Endothelial cell of umbilical vein (primary cell): ENCODE measurements around the gene NES. TPM values are rescaled to one million over a fixed set of nuclear protein-coding genes. Genes with fewer than 3 reads are reported as not detected.

ENCODE experiments used
- BruUV-seq: library from RNA; stranded (reverse); fragments of 400-500 nt; replicated peaks from 2 replicates; lab custom pipeline; 2021; lab: Mats Ljungman, UMichigan
- CTCF ChIA-PET: fragments of 300-600, 350-600 bp; sonication (Branson Sonifier 250); formaldehyde crosslinking; loops from one replicate; lab custom pipeline; 2021; ENCODE audit warnings: antibody characterized with exemption, inconsistent platforms; lab: Charles Lee
- POLR2A ChIA-PET: fragments of 300-600, 350-600 bp; sonication (Branson Sonifier 250); formaldehyde crosslinking; loops from one replicate; lab custom pipeline; 2021; ENCODE audit warnings: antibody characterized with exemption, inconsistent platforms; lab: Charles Lee
- DNase-seq: peaks from one replicate; pipeline ENCODE4 v3.0.0-alpha.2; 2011; ENCODE audit warnings: low read depth, low spot score
- FAIRE-seq: peaks from 2 replicates; lab custom pipeline; 2011; peaks lifted over from hg19 to GRCh38; lab: Jason Lieb, UNC
- H2AFZ ChIP-seq: 2 replicates; pipeline ENCODE4 v1.6.0; 2012; ENCODE audit warnings: low read depth, low read length, control low read depth, inconsistent platforms
- H3K27ac ChIP-seq: 2 replicates; pipeline ENCODE4 v1.5.1; 2011; ENCODE audit warnings: low read depth, mild to moderate bottlenecking, control low read depth, low read length, moderate library complexity; ENCODE audit not compliant: insufficient read depth
- H3K27me3 ChIP-seq, 2 experiments: 2 replicates each; pipeline versions ENCODE4 v1.6.0 to v1.6.1; 2011; ENCODE audit warnings: low read length in 2 of 2, mixed read lengths in 1 of 2; ENCODE audit not compliant: control insufficient read depth in 2 of 2, insufficient read depth in 2 of 2
- H3K36me3 ChIP-seq, 2 experiments: 2 replicates in 1 of 2; 3 replicates in 1 of 2; pipeline ENCODE4 v1.5.1; 2011; ENCODE audit warnings: low read length in 2 of 2, mild to moderate bottlenecking in 1 of 2, moderate library complexity in 1 of 2; ENCODE audit not compliant: control insufficient read depth in 2 of 2, insufficient read depth in 2 of 2; ENCODE audit errors: extremely low read depth in 1 of 2
- H3K4me1 ChIP-seq: 3 replicates; pipeline ENCODE4 v1.5.1; 2011; ENCODE audit warnings: mild to moderate bottlenecking, low read length; ENCODE audit not compliant: control insufficient read depth, insufficient read depth; ENCODE audit errors: extremely low read depth
- H3K4me2 ChIP-seq: 2 replicates; pipeline ENCODE4 v1.6.1; 2011; ENCODE audit warnings: low read length, control low read depth, mixed read lengths; ENCODE audit not compliant: insufficient read depth
- H3K4me3 ChIP-seq, 3 experiments: fragments of 200-600 bp in 1 of 3; sonication (generic), shearing (Covaris generic) in 1 of 3; replicated peaks in 1 of 3; 2 replicates each; pipeline ENCODE4 v1.5.1; 2011 to 2016; ENCODE audit warnings: control low read depth in 3 of 3, low read length in 3 of 3, mild to moderate bottlenecking in 2 of 3, inconsistent platforms in 1 of 3, low read depth in 1 of 3, moderate library complexity in 1 of 3; ENCODE audit not compliant: insufficient read depth in 1 of 3
- H3K79me2 ChIP-seq: 2 replicates; pipeline ENCODE4 v1.6.0; 2012; ENCODE audit warnings: low read length, inconsistent platforms; ENCODE audit not compliant: control insufficient read depth, insufficient read depth
- H3K9ac ChIP-seq: replicated peaks from 2 replicates; pipeline ENCODE3; 2011; ENCODE audit warnings: low read length, control low read depth; ENCODE audit not compliant: insufficient read depth; ENCODE audit errors: extremely low read depth
- H3K9me1 ChIP-seq: replicated peaks from 3 replicates; pipeline ENCODE4 v1.6.0; 2011; ENCODE audit warnings: mild to moderate bottlenecking, low read length; ENCODE audit not compliant: control insufficient read depth, insufficient read depth; ENCODE audit errors: extremely low read depth
- H3K9me3 ChIP-seq: replicated peaks from 2 replicates; pipeline ENCODE4 v1.5.1; 2012; ENCODE audit warnings: low read length, inconsistent platforms; ENCODE audit not compliant: control insufficient read depth, insufficient read depth
- H4K20me1 ChIP-seq: replicated peaks from 2 replicates; pipeline ENCODE3; 2011; ENCODE audit warnings: mild to moderate bottlenecking, low read length; ENCODE audit not compliant: control insufficient read depth, insufficient read depth; ENCODE audit errors: extremely low read depth
- EZH2 ChIP-seq: IDR thresholded peaks from 2 replicates; pipeline ENCODE4 v1.6.1; 2012; ENCODE audit warnings: borderline replicate concordance, low read depth, mild to moderate bottlenecking, moderate library complexity, low read length, inconsistent platforms; ENCODE audit not compliant: severe bottlenecking
- FOS ChIP-seq: IDR thresholded peaks from 2 replicates; pipeline ENCODE4 v1.6.1; 2011; ENCODE audit warnings: mild to moderate bottlenecking, low read length, moderate library complexity, borderline replicate concordance; ENCODE audit not compliant: insufficient read depth
- GATA2 ChIP-seq: IDR thresholded peaks from 2 replicates; pipeline ENCODE4 v1.7.0; 2011; ENCODE audit warnings: low read depth, mild to moderate bottlenecking, moderate library complexity, mixed read lengths, low read length; ENCODE audit not compliant: insufficient read length, insufficient read depth
- JUN ChIP-seq: IDR thresholded peaks from 2 replicates; pipeline ENCODE4 v1.6.1; 2011; ENCODE audit warnings: borderline replicate concordance, low read depth; ENCODE audit not compliant: insufficient read length, insufficient read depth
- MYC ChIP-seq: IDR thresholded peaks from one replicate; pipeline ENCODE4 v1.6.1; 2011; ENCODE audit warnings: mild to moderate bottlenecking, low read depth, low read length
- POLR2A ChIP-seq: IDR thresholded peaks from 2 replicates; pipeline ENCODE4 v1.6.1; 2012; ENCODE audit warnings: low read depth, mild to moderate bottlenecking, control low read depth, low read length
- POLR2AphosphoS5 ChIP-seq: IDR thresholded peaks from 2 replicates; pipeline ENCODE4 v1.6.1; 2012; ENCODE audit warnings: low read depth, mild to moderate bottlenecking, control low read depth, low read length, moderate library complexity; ENCODE audit not compliant: insufficient read depth
- dilution Hi-C: fragments of 300-500 bp; cut with MboI; formaldehyde crosslinking; loops from one replicate; pipeline ENCODE4 v1.15.0; 2019; ENCODE audit warnings: low sequenced_read_pairs; ENCODE audit not compliant: extremely low pct_ligation_motif_present
- intact Hi-C: fragments of 100-400 bp; cut with micrococcal nuclease; formaldehyde crosslinking; loops from one replicate; pipeline ENCODE4 v1.10.0; 2022
- polyA plus RNA-seq, 4 experiments: library from polyadenylated mRNA; depleted of rRNA in 3 of 4; stranded (reverse) in 3 of 4; unstranded in 1 of 4; fragments of >200 nt; gene quantifications; 2 replicates each; pipeline versions ENCODE4 v1.2.1 to v1.2.3, GENCODE V29; 2011 to 2012; ENCODE audit warnings: missing spikeins in 1 of 4
- total RNA-seq: library from RNA; stranded (reverse); gene quantifications from 2 replicates; pipeline ENCODE4 v1.2.3, GENCODE V29; 2021
- TF ChIP-seq, protein P1 (sequence below): IDR thresholded peaks from 2 replicates; pipeline ENCODE4 v1.6.1; 2011; ENCODE audit not compliant: insufficient read depth, insufficient read length
- TF ChIP-seq, protein P2 (sequence below), 2 donors: IDR thresholded peaks; 1 replicate in 1 of 2; 2 replicates in 1 of 2; pipeline ENCODE4 v1.5.1; 2011; ENCODE audit warnings: low read length in 2 of 2, mild to moderate bottlenecking in 2 of 2, moderate library complexity in 2 of 2, control low read depth in 1 of 2, inconsistent platforms in 1 of 2, low read depth in 1 of 2; ENCODE audit not compliant: insufficient read depth in 1 of 2; ENCODE audit errors: extremely low read depth in 1 of 2

NES gene
- total and polyA plus RNA-seq, 2 donors (not counting 3 experiments of a cell fraction or from before 2014, with no cell fraction given): 19.4 to 274 TPM

DNA sequence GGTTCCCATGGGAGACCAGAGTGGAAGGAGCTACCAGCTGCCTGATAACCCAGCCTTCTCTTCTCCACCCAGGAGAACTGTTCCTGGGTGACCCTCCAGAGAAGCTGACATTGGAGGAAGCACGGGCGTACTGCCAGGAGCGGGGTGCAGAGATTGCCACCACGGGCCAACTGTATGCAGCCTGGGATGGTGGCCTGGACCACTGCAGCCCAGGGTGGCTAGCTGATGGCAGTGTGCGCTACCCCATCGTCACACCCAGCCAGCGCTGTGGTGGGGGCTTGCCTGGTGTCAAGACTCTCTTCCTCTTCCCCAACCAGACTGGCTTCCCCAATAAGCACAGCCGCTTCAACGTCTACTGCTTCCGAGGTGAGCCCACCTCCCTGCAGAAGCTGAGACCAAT lies 28.7 kb downstream of the NES start:
- H3K27me3 ChIP-seq: peaks cover 41 to 42% of the 10 kb centered on the region in 2 experiments

More for the DNA sequence above, 28.7 kb downstream of the NES start:
- no TSS peak for BruUV-seq
- no peaks in the 10 kb centered on the region for H3K4me1 ChIP-seq
- no peak overlapping the region for H3K4me2 ChIP-seq
- H3K27ac ChIP-seq: no peak overlapping the region
- TF ChIP-seq, protein P1, sequence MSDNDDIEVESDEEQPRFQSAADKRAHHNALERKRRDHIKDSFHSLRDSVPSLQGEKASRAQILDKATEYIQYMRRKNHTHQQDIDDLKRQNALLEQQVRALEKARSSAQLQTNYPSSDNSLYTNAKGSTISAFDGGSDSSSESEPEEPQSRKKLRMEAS: no peak
- no peak for TF ChIP-seq FOS
- no peak for TF ChIP-seq JUN
- TF ChIP-seq, protein P2, sequence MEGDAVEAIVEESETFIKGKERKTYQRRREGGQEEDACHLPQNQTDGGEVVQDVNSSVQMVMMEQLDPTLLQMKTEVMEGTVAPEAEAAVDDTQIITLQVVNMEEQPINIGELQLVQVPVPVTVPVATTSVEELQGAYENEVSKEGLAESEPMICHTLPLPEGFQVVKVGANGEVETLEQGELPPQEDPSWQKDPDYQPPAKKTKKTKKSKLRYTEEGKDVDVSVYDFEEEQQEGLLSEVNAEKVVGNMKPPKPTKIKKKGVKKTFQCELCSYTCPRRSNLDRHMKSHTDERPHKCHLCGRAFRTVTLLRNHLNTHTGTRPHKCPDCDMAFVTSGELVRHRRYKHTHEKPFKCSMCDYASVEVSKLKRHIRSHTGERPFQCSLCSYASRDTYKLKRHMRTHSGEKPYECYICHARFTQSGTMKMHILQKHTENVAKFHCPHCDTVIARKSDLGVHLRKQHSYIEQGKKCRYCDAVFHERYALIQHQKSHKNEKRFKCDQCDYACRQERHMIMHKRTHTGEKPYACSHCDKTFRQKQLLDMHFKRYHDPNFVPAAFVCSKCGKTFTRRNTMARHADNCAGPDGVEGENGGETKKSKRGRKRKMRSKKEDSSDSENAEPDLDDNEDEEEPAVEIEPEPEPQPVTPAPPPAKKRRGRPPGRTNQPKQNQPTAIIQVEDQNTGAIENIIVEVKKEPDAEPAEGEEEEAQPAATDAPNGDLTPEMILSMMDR (IDR thresholded peaks at IDR 0.05; ENCODE audit: extremely low read depth in 1 of 2, insufficient read depth in 1 of 2, low read depth in 1 of 2, low read length in 2 of 2): no peak
- TF ChIP-seq POLR2A: no peak
- no peak for TF ChIP-seq POLR2AphosphoS5
- TF ChIP-seq EZH2: no peak
- no peak for TF ChIP-seq MYC
- no peak for TF ChIP-seq GATA2
- no peaks in the 10 kb centered on the region for H4K20me1 ChIP-seq
- no peaks in the 10 kb centered on the region for H3K79me2 ChIP-seq
- H3K4me3 ChIP-seq: no peak overlapping the region
- DNase-seq (no peak), FAIRE-seq (no peak)
- ChIA-PET CTCF (interaction anchor here (0.7 to 4.7 kb wide), 7 partner anchors 8 to 41 kb away, joined by 3 to 39 read pairs (median 4); no protein-coding TSS in a partner anchor), POLR2A (no interaction called here)
- no peak overlapping the region for H2AFZ ChIP-seq
- H3K9ac ChIP-seq: no peak overlapping the region
- no peaks in the 10 kb centered on the region for H3K9me3 ChIP-seq
- no peaks in the 10 kb centered on the region for H3K9me1 ChIP-seq
- dilution Hi-C loops (no loop called here), intact Hi-C loops (no loop called here)
- H3K36me3 ChIP-seq: no peaks in the 10 kb centered on the region
